H9 (cell line): Measurements from ENCODE around the gene CA11. TPM values are rescaled to one million over a fixed set of nuclear protein-coding genes. Genes with fewer than 3 reads are reported as not detected.

Experiments used
- DNase-seq: peaks from one replicate; pipeline ENCODE4 v3.0.0-alpha.2; 2017
- H2AFZ ChIP-seq: one replicate; pipeline ENCODE4 v1.6.1; 2013; ENCODE audit warnings: mild to moderate bottlenecking, low read length, control low read depth, moderate library complexity
- H2AK5ac ChIP-seq: 2 replicates; pipeline ENCODE4 v1.6.1; 2013; ENCODE audit warnings: low read length, control low read depth, mixed read lengths; ENCODE audit not compliant: insufficient read length
- H2BK120ac ChIP-seq: one replicate; pipeline ENCODE4 v1.6.1; 2013; ENCODE audit warnings: low read depth, mild to moderate bottlenecking, low read length, control low read depth, inconsistent platforms; ENCODE audit not compliant: poor library complexity, severe bottlenecking
- H2BK12ac ChIP-seq: 2 replicates; pipeline ENCODE4 v1.6.1; 2013; ENCODE audit warnings: low read length, control low read depth, mixed read lengths, low read depth; ENCODE audit not compliant: insufficient read length
- H2BK15ac ChIP-seq: 2 replicates; pipeline ENCODE4 v1.6.1; 2013; ENCODE audit warnings: low read depth, low read length, control low read depth
- H2BK20ac ChIP-seq: one replicate; pipeline ENCODE4 v1.6.1; 2013; ENCODE audit warnings: low read depth, mild to moderate bottlenecking, low read length, control low read depth, inconsistent platforms; ENCODE audit not compliant: poor library complexity, severe bottlenecking
- H2BK5ac ChIP-seq: 2 replicates; pipeline ENCODE4 v1.6.1; 2013; ENCODE audit warnings: low read length, control low read depth, mixed read lengths; ENCODE audit not compliant: insufficient read length
- H3K14ac ChIP-seq: 2 replicates; pipeline ENCODE4 v1.6.1; 2013; ENCODE audit warnings: low read length, control low read depth; ENCODE audit not compliant: insufficient read depth
- H3K18ac ChIP-seq: 2 replicates; pipeline ENCODE4 v1.6.1; 2013; ENCODE audit warnings: low read depth, mild to moderate bottlenecking, mixed read lengths, low read length, control low read depth; ENCODE audit not compliant: insufficient read length
- H3K23ac ChIP-seq: 2 replicates; pipeline ENCODE4 v1.6.1; 2013; ENCODE audit warnings: low read length, control low read depth, mixed read lengths, low read depth; ENCODE audit not compliant: insufficient read length
- H3K23me2 ChIP-seq: 2 replicates; pipeline ENCODE4 v1.6.1; 2013; ENCODE audit warnings: low read depth, mild to moderate bottlenecking, mixed read lengths, low read length, control low read depth; ENCODE audit not compliant: insufficient read length, poor library complexity, severe bottlenecking
- H3K27ac ChIP-seq: 2 replicates; pipeline ENCODE4 v1.5.1; 2013; ENCODE audit warnings: low read length, control low read depth, mixed read lengths, low read depth; ENCODE audit not compliant: insufficient read length
- H3K27me3 ChIP-seq: 2 replicates; pipeline ENCODE4 v1.6.1; 2013; ENCODE audit warnings: low read length, control low read depth, inconsistent platforms; ENCODE audit not compliant: insufficient read depth
- H3K4ac ChIP-seq: 2 replicates; pipeline ENCODE4 v1.6.1; 2013; ENCODE audit warnings: low read depth, mild to moderate bottlenecking, control low read depth, inconsistent platforms, low read length, moderate library complexity
- H3K4me1 ChIP-seq: 2 replicates; pipeline ENCODE4 v1.6.1; 2013; ENCODE audit warnings: low read length, control low read depth, inconsistent platforms; ENCODE audit not compliant: insufficient read depth
- H3K4me2 ChIP-seq: 2 replicates; pipeline ENCODE4 v1.6.1; 2013; ENCODE audit warnings: low read length, control low read depth, mixed read lengths; ENCODE audit not compliant: insufficient read length, insufficient read depth
- H3K56ac ChIP-seq: 2 replicates; pipeline ENCODE4 v1.6.1; 2013; ENCODE audit warnings: low read depth, mild to moderate bottlenecking, mixed read lengths, low read length, control low read depth; ENCODE audit not compliant: insufficient read length
- H3K79me1 ChIP-seq: 2 replicates; pipeline ENCODE4 v1.6.1; 2013; ENCODE audit warnings: low read depth, mild to moderate bottlenecking, moderate library complexity, low read length, control low read depth, inconsistent platforms; ENCODE audit not compliant: insufficient read depth, poor library complexity, severe bottlenecking
- H3K79me2 ChIP-seq: 2 replicates; pipeline ENCODE4 v1.6.1; 2013; ENCODE audit warnings: low read length, control low read depth, inconsistent platforms; ENCODE audit not compliant: insufficient read depth
- H3K9ac ChIP-seq: 2 replicates; pipeline ENCODE4 v1.6.1; 2013; ENCODE audit warnings: low read length, control low read depth, mixed read lengths; ENCODE audit not compliant: insufficient read length; ENCODE audit errors: extremely low read depth
- H3K9me3 ChIP-seq: one replicate; pipeline ENCODE4 v1.6.1; 2013; ENCODE audit warnings: low read depth, low read length, inconsistent platforms; ENCODE audit not compliant: control insufficient read depth
- H3T11ph ChIP-seq: one replicate; pipeline ENCODE4 v1.6.1; 2013; ENCODE audit warnings: mild to moderate bottlenecking, low read length, control low read depth, inconsistent platforms
- H4K20me1 ChIP-seq: one replicate; pipeline ENCODE4 v1.6.1; 2013; ENCODE audit not compliant: control insufficient read depth, insufficient read length, insufficient read depth
- H4K5ac ChIP-seq: 2 replicates; pipeline ENCODE4 v1.6.1; 2013; ENCODE audit warnings: low read depth, mild to moderate bottlenecking, mixed read lengths, low read length, control low read depth; ENCODE audit not compliant: insufficient read length
- H4K8ac ChIP-seq: replicated peaks from 2 replicates; pipeline ENCODE4 v1.6.1; 2013; ENCODE audit warnings: low read length, control low read depth, mixed read lengths, low read depth; ENCODE audit not compliant: insufficient read length
- H4K91ac ChIP-seq: 2 replicates; pipeline ENCODE4 v1.6.1; 2013; ENCODE audit warnings: low read depth, mild to moderate bottlenecking, moderate library complexity, mixed read lengths, low read length, control low read depth; ENCODE audit not compliant: insufficient read length
- H3K27ac Mint-ChIP-seq, 3 experiments: 2 replicates in 2 of 3; 3 replicates in 1 of 3; pipeline ENCODE4 v1.8.0; 2020 to 2021; ENCODE audit warnings: mixed read lengths in 3 of 3, mild to moderate bottlenecking in 1 of 3, moderate library complexity in 1 of 3
- H3K27me3 Mint-ChIP-seq: 2 replicates; pipeline ENCODE4 v1.8.0; 2021; ENCODE audit warnings: low read depth, mild to moderate bottlenecking, moderate library complexity, mixed read lengths
- H3K36me3 Mint-ChIP-seq, 3 experiments: 2 replicates in 2 of 3; 3 replicates in 1 of 3; pipeline ENCODE4 v1.8.0; 2020 to 2021; ENCODE audit warnings: low read depth in 3 of 3, mixed read lengths in 3 of 3; ENCODE audit not compliant: insufficient read depth in 1 of 3
- H3K4me1 Mint-ChIP-seq, 2 experiments: 2 replicates each; pipeline ENCODE4 v1.8.0; 2020; ENCODE audit warnings: mixed read lengths in 2 of 2
- H3K4me3 Mint-ChIP-seq, 2 experiments: 2 replicates in 1 of 2; 3 replicates in 1 of 2; pipeline ENCODE4 v1.8.0; 2020 to 2021; ENCODE audit warnings: mild to moderate bottlenecking in 2 of 2, mixed read lengths in 2 of 2, moderate library complexity in 1 of 2
- H3K9me3 Mint-ChIP-seq, 2 experiments: 2 replicates in 1 of 2; 3 replicates in 1 of 2; pipeline ENCODE4 v1.8.0; 2020; ENCODE audit warnings: mild to moderate bottlenecking in 2 of 2, mixed read lengths in 2 of 2, moderate library complexity in 1 of 2
- WGBS: extraction: QIAGEN DNeasy Blood & Tissue Kit; methylation state at CpG from one replicate; pipeline ENCODE4 v1.1.7; 2013; ENCODE audit warnings: missing lambda C conversion rate, low lambda C conversion rate, mixed read lengths; ENCODE audit not compliant: insufficient read length; ENCODE audit errors: extremely low coverage; 5-methylcytosine and 5-hydroxymethylcytosine counted together
- total RNA-seq: library from RNA; stranded (reverse); gene quantifications from 2 replicates; pipeline ENCODE4 v1.2.1, GENCODE V29; 2021
- TF ChIP-seq, protein P1 (sequence below): fragments of 200-600 bp; sonication (generic); conservative IDR thresholded peaks from 3 replicates; pipeline ENCODE4 v1.8.0; 2021; ENCODE audit warnings: antibody characterized with exemption, mild to moderate bottlenecking

CA11 gene
- total RNA-seq, 1 experiment from 2014 or later = 107 TPM

GRCh38 chr19:48633148-48634035 is 12.6 kb downstream of the CA11 start:
- no peak overlapping the region for H3K4me2 ChIP-seq
- no CpG with 5 or more reads among the region's 22 CpGs for WGBS

More at GRCh38 chr19:48633148-48634035, 12.6 kb downstream of the CA11 start:
- no peak overlapping the region for H2BK15ac ChIP-seq
- no peak overlapping the region for H2BK12ac ChIP-seq
- H2BK5ac ChIP-seq = no peak overlapping the region
- no peak overlapping the region for H2AFZ ChIP-seq
- TF ChIP-seq, protein P1, sequence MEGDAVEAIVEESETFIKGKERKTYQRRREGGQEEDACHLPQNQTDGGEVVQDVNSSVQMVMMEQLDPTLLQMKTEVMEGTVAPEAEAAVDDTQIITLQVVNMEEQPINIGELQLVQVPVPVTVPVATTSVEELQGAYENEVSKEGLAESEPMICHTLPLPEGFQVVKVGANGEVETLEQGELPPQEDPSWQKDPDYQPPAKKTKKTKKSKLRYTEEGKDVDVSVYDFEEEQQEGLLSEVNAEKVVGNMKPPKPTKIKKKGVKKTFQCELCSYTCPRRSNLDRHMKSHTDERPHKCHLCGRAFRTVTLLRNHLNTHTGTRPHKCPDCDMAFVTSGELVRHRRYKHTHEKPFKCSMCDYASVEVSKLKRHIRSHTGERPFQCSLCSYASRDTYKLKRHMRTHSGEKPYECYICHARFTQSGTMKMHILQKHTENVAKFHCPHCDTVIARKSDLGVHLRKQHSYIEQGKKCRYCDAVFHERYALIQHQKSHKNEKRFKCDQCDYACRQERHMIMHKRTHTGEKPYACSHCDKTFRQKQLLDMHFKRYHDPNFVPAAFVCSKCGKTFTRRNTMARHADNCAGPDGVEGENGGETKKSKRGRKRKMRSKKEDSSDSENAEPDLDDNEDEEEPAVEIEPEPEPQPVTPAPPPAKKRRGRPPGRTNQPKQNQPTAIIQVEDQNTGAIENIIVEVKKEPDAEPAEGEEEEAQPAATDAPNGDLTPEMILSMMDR = no peak
- H3K27ac ChIP-seq = no peak overlapping the region
- H2BK120ac ChIP-seq = no peak overlapping the region
- Mint-ChIP-seq H3K4me3 (peak overlapping the region in 1 of 2 experiments; percentile 63; a peak in 2 of 5 replicates), H3K4me1 (peaks cover 27 to 48% of the 10 kb centered on the region in 2 experiments), H3K36me3 (peaks cover 3 to 20% (median 16%) of the 10 kb centered on the region in 3 experiments; a peak in 6 of 7 replicates), H3K27ac (no peak overlapping the region), H3K27me3 (peaks cover 4% of the 10 kb centered on the region), H3K9me3 (no peaks in the 10 kb centered on the region)
- no peak overlapping the region for H2BK20ac ChIP-seq
- peaks cover 7% of the 10 kb centered on the region; the same call in 1 of the 2 replicates for H3K4me1 ChIP-seq
- no peak overlapping the region for H4K5ac ChIP-seq
- peaks cover 32% of the 10 kb centered on the region for H3K23me2 ChIP-seq
- no peak for DNase-seq
- H3K4ac ChIP-seq = no peak overlapping the region
- no peak overlapping the region for H3K9ac ChIP-seq
- H3K14ac ChIP-seq = no peak overlapping the region
- H3K56ac ChIP-seq = no peak overlapping the region
- no peaks in the 10 kb centered on the region; the same call in 1 of the 2 replicates for H3K27me3 ChIP-seq
- H3K79me1 ChIP-seq = no peaks in the 10 kb centered on the region
- H3K18ac ChIP-seq = no peak overlapping the region
- no peak overlapping the region for H3K23ac ChIP-seq
- no peak overlapping the region for H4K8ac ChIP-seq
- H3K79me2 ChIP-seq = no peaks in the 10 kb centered on the region
- H3T11ph ChIP-seq = no peak overlapping the region
- no peaks in the 10 kb centered on the region for H3K9me3 ChIP-seq
- H4K91ac ChIP-seq = no peak overlapping the region
- H2AK5ac ChIP-seq = no peak overlapping the region
- no peaks in the 10 kb centered on the region for H4K20me1 ChIP-seq
